Measurements from ENCODE around the gene AREG.

DNA sequence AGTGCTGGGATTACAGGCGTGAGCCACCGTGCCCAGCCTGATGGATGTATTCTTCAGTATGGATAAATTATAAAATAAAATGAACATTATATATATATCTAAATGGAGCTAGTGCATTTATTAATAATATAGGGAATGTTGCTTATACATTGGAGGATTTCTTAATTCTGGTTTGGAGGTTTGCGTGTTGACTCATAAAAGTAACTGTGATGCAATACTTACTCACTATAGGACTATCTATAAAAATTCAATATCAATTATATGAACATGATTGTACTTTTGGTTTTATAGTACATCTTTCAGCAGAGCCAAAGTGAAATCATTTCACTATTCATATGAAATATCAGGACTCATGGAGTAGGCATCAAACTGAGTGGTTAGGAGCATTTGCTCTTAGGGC, 3.2 kb upstream of the AREG start:
- TF ChIP-seq, protein P1, sequence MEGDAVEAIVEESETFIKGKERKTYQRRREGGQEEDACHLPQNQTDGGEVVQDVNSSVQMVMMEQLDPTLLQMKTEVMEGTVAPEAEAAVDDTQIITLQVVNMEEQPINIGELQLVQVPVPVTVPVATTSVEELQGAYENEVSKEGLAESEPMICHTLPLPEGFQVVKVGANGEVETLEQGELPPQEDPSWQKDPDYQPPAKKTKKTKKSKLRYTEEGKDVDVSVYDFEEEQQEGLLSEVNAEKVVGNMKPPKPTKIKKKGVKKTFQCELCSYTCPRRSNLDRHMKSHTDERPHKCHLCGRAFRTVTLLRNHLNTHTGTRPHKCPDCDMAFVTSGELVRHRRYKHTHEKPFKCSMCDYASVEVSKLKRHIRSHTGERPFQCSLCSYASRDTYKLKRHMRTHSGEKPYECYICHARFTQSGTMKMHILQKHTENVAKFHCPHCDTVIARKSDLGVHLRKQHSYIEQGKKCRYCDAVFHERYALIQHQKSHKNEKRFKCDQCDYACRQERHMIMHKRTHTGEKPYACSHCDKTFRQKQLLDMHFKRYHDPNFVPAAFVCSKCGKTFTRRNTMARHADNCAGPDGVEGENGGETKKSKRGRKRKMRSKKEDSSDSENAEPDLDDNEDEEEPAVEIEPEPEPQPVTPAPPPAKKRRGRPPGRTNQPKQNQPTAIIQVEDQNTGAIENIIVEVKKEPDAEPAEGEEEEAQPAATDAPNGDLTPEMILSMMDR (IDR thresholded peaks at IDR 0.05; ENCODE audit: low read length) = no peak
- TF ChIP-seq EZH2 (optimal IDR thresholded peaks at IDR 0.05; ENCODE audit: low read depth, low read length) (no peak), EZH2phosphoT487 (IDR thresholded peaks at IDR 0.05; ENCODE audit: low read length) (no peak)
